Ishikawa (cell line): ENCODE data around the gene ORC6.

Source experiments
- CEBPB ChIP-seq: IDR thresholded peaks from 2 replicates; pipeline ENCODE4 v1.6.1; 2012
- CREB1 ChIP-seq: IDR thresholded peaks from 2 replicates; pipeline ENCODE4 v1.6.1; 2012; ENCODE audit warnings: low read depth
- EGR1 ChIP-seq: IDR thresholded peaks from 2 replicates; pipeline ENCODE4 v1.6.1; 2012
- EP300 ChIP-seq: IDR thresholded peaks from 2 replicates; pipeline ENCODE4 v1.6.1; 2012; ENCODE audit warnings: borderline replicate concordance
- FOXM1 ChIP-seq: IDR thresholded peaks from 2 replicates; pipeline ENCODE4 v1.6.1; 2012; ENCODE audit warnings: low read depth, borderline replicate concordance
- MAX ChIP-seq: IDR thresholded peaks from 2 replicates; pipeline ENCODE4 v1.6.1; 2012
- NFIC ChIP-seq: IDR thresholded peaks from 2 replicates; pipeline ENCODE4 v1.6.1; 2012
- RAD21 ChIP-seq: IDR thresholded peaks from 2 replicates; pipeline ENCODE4 v1.6.1; 2012; ENCODE audit warnings: low read depth
- REST ChIP-seq: IDR thresholded peaks from 2 replicates; pipeline ENCODE4 v1.6.1; 2012; ENCODE audit warnings: low read depth, mild to moderate bottlenecking
- TAF1 ChIP-seq: IDR thresholded peaks from 2 replicates; pipeline ENCODE4 v1.6.1; 2012; ENCODE audit warnings: low read depth, mild to moderate bottlenecking
- TCF12 ChIP-seq: IDR thresholded peaks from 2 replicates; pipeline ENCODE4 v1.6.1; 2012; ENCODE audit warnings: low read depth
- TEAD4 ChIP-seq: IDR thresholded peaks from 2 replicates; pipeline ENCODE4 v1.6.1; 2012
- USF1 ChIP-seq: IDR thresholded peaks from 2 replicates; pipeline ENCODE4 v1.6.1; 2012
- YY1 ChIP-seq: IDR thresholded peaks from 2 replicates; pipeline ENCODE4 v1.6.1; 2012; ENCODE audit warnings: low read depth
- ZBTB7A ChIP-seq: IDR thresholded peaks from 2 replicates; pipeline ENCODE4 v1.6.1; 2012; ENCODE audit warnings: low read depth

ORC6 gene

GRCh38 chr16:46736695-46737094 is 47.2 kb downstream of the ORC6 start:
- TF ChIP-seq TAF1, result no peak
- TF ChIP-seq REST, result no peak
- no peak for TF ChIP-seq FOXM1
- no peak for TF ChIP-seq RAD21
- no peak for TF ChIP-seq NFIC
- no peak for TF ChIP-seq TEAD4
- TF ChIP-seq EGR1, result no peak
- no peak for TF ChIP-seq USF1

GRCh38 chr16:46737621-46738214 is 48.3 kb downstream of the ORC6 start:
- no peak for TF ChIP-seq ZBTB7A
- no peak for TF ChIP-seq RAD21
- TF ChIP-seq NFIC, result no peak
- no peak for TF ChIP-seq FOXM1
- TF ChIP-seq TCF12, result no peak
- no peak for TF ChIP-seq REST
- TF ChIP-seq USF1, result no peak
- no peak for TF ChIP-seq CEBPB
- no peak for TF ChIP-seq YY1
- TF ChIP-seq CREB1, result no peak
- TF ChIP-seq EP300, result no peak
- no peak for TF ChIP-seq EGR1
- no peak for TF ChIP-seq TEAD4
- TF ChIP-seq MAX, result no peak
- no peak for TF ChIP-seq TAF1

- no peak for TF ChIP-seq EGR1
These were observed 50.5 kb downstream of the ORC6 start for GRCh38 chr16:46739934-46740333.

- 0 out of 2 replicates have a peak, but pooled peaks have one; percentile 12 for TF ChIP-seq TEAD4
- no peak for TF ChIP-seq REST
- TF ChIP-seq MAX, result no peak
These were observed 53.8 kb downstream of the ORC6 start for GRCh38 chr16:46743232-46743719.

- TF ChIP-seq CREB1, result no peak
- TF ChIP-seq YY1, result no peak
- TF ChIP-seq REST, result no peak
- no peak for TF ChIP-seq TAF1
- TF ChIP-seq RAD21, result no peak
- TF ChIP-seq TCF12, result no peak
- TF ChIP-seq CEBPB, result no peak
- TF ChIP-seq EP300, result no peak
- TF ChIP-seq ZBTB7A, result no peak
- no peak for TF ChIP-seq NFIC
- TF ChIP-seq MAX, result no peak
- no peak for TF ChIP-seq EGR1
- TF ChIP-seq TEAD4, result no peak
- TF ChIP-seq USF1, result no peak
- no peak for TF ChIP-seq FOXM1
These were observed 56.2 kb downstream of the ORC6 start for GRCh38 chr16:46745617-46746016.
